Neural cell (in vitro differentiated cells): Measurements from ENCODE around the gene TUBA1B. TPM values are rescaled to one million over a fixed set of nuclear protein-coding genes. Genes with fewer than 3 reads are reported as not detected.

Experiments
- H2AFZ ChIP-seq: fragments of 200-600, 300-800 bp; sonication (generic), shearing (Covaris generic); 2 replicates; pipeline ENCODE4 v1.6.0; 2014; ENCODE audit warnings: low read depth, mild to moderate bottlenecking, antibody characterized with exemption, low read length, moderate library complexity
- H3F3A ChIP-seq: fragments of 200-600 bp; shearing (Covaris generic); 2 replicates; pipeline ENCODE4 v1.6.1; 2016; ENCODE audit warnings: mild to moderate bottlenecking, moderate library complexity, mixed read lengths, antibody characterized with exemption, low read length; ENCODE audit not compliant: insufficient read depth, poor library complexity, severe bottlenecking
- H3K27ac ChIP-seq: fragments of 200-600, 300-800 bp; sonication (generic), shearing (Covaris generic); 2 replicates; pipeline ENCODE4 v1.5.1; 2014; ENCODE audit warnings: mild to moderate bottlenecking, low read length, moderate library complexity
- H3K27me3 ChIP-seq: fragments of 300-800, 200-600 bp; sonication (generic), shearing (Covaris generic); 2 replicates; pipeline ENCODE4 v1.6.0; 2014; ENCODE audit warnings: mild to moderate bottlenecking, low read depth, low read length, moderate library complexity; ENCODE audit not compliant: insufficient read depth
- H3K36me3 ChIP-seq: fragments of 300-800, 200-600 bp; sonication (generic), shearing (Covaris generic); 2 replicates; pipeline ENCODE4 v1.5.1; 2014; ENCODE audit warnings: mild to moderate bottlenecking, antibody characterized with exemption, low read length, moderate library complexity; ENCODE audit not compliant: insufficient read depth
- H3K4me2 ChIP-seq: fragments of 300-800, 200-600 bp; sonication (generic), shearing (Covaris generic); 2 replicates; pipeline ENCODE4 v1.6.0; 2014; ENCODE audit warnings: mild to moderate bottlenecking, low read length
- H3K4me3 ChIP-seq: fragments of 300-800, 200-600 bp; sonication (generic), shearing (Covaris generic); 2 replicates; pipeline ENCODE4 v1.5.1; 2014; ENCODE audit warnings: mild to moderate bottlenecking, low read length, moderate library complexity
- H3K79me2 ChIP-seq: fragments of 200-600 bp; shearing (Covaris generic); replicated peaks from 2 replicates; pipeline ENCODE4 v1.6.0; 2014; ENCODE audit warnings: mild to moderate bottlenecking, low read length, moderate library complexity; ENCODE audit not compliant: insufficient read depth
- H3K9ac ChIP-seq: fragments of 300-800, 200-600 bp; sonication (generic), shearing (Covaris generic); 2 replicates; pipeline ENCODE4 v1.6.1; 2016; ENCODE audit warnings: mild to moderate bottlenecking, low read length, mixed read lengths
- H3K9me2 ChIP-seq: fragments of 200-600 bp; shearing (Covaris generic); 2 replicates; pipeline ENCODE4 v1.6.1; 2016; ENCODE audit warnings: mild to moderate bottlenecking, low read length, mixed read lengths; ENCODE audit not compliant: insufficient read depth
- H3K9me3 ChIP-seq: fragments of 200-600, 300-800 bp; sonication (generic), shearing (Covaris generic); 2 replicates; pipeline ENCODE4 v1.6.1; 2016; ENCODE audit warnings: mild to moderate bottlenecking, mixed run types, low read length, moderate library complexity, mixed read lengths
- H4K20me1 ChIP-seq: fragments of 200-600 bp; shearing (Covaris generic); 2 replicates; pipeline ENCODE4 v1.6.1; 2016; ENCODE audit warnings: mild to moderate bottlenecking, mixed run types; ENCODE audit not compliant: insufficient read depth
- CTCF ChIP-seq: fragments of 450-650 bp; IDR thresholded peaks from 2 replicates; pipeline ENCODE4 v1.5.1; 2014; ENCODE audit warnings: antibody characterized with exemption, mild to moderate bottlenecking, moderate library complexity; ENCODE audit not compliant: poor library complexity, severe bottlenecking
- EP300 ChIP-seq: fragments of 450-650 bp; conservative IDR thresholded peaks from 2 replicates; pipeline ENCODE4 v1.6.1; 2014; ENCODE audit warnings: antibody characterized with exemption, mild to moderate bottlenecking, moderate library complexity; ENCODE audit not compliant: poor library complexity, severe bottlenecking
- EZH2 ChIP-seq: fragments of 200-600, 300-800 bp; shearing (Covaris generic), sonication (generic); IDR thresholded peaks from 2 replicates; pipeline ENCODE4 v1.6.1; 2014; ENCODE audit warnings: antibody characterized with exemption, low read length, borderline replicate concordance, mild to moderate bottlenecking; ENCODE audit not compliant: insufficient read depth, poor library complexity, severe bottlenecking
- MXI1 ChIP-seq: fragments of 450-650 bp; conservative IDR thresholded peaks from 2 replicates; pipeline ENCODE4 v1.6.1; 2014; ENCODE audit warnings: antibody characterized with exemption, mild to moderate bottlenecking; ENCODE audit not compliant: poor library complexity, severe bottlenecking
- POLR2AphosphoS5 ChIP-seq: IDR thresholded peaks from 2 replicates; pipeline ENCODE4 v1.6.1; 2012
- RAD21 ChIP-seq: fragments of 450-650 bp; conservative IDR thresholded peaks from 2 replicates; pipeline ENCODE4 v1.6.1; 2014; ENCODE audit warnings: antibody characterized with exemption, mild to moderate bottlenecking, moderate library complexity
- REST ChIP-seq: IDR thresholded peaks from 2 replicates; pipeline ENCODE4 v1.6.1; 2012; ENCODE audit warnings: borderline replicate concordance
- SMC3 ChIP-seq: fragments of 450-650 bp; conservative IDR thresholded peaks from 2 replicates; pipeline ENCODE4 v1.6.1; 2014; ENCODE audit warnings: antibody characterized with exemption, mild to moderate bottlenecking, moderate library complexity; ENCODE audit not compliant: poor library complexity
- TAF1 ChIP-seq: IDR thresholded peaks from 2 replicates; pipeline ENCODE4 v1.6.1; 2012; ENCODE audit warnings: low read depth
- polyA plus RNA-seq: library from polyadenylated mRNA; depleted of rRNA; stranded (reverse); fragments of >200 nt; gene quantifications from 2 replicates; pipeline ENCODE4 v1.2.3, GENCODE V29; 2014

Gene TUBA1B
- polyA plus RNA-seq, 1 donor from 2014 or later, result 573 TPM

- Histone ChIP-seq H2AFZ (no peak overlapping the region), H3K9ac (no peak overlapping the region), H3K27ac (no peak overlapping the region), H3K9me2 (no peaks in the 10 kb centered on the region), H3K27me3 (peaks cover 28% of the 10 kb centered on the region), H3F3A (no peaks in the 10 kb centered on the region), H4K20me1 (no peaks in the 10 kb centered on the region), H3K9me3 (no peaks in the 10 kb centered on the region), H3K4me3 (no peak overlapping the region), H3K4me2 (no peak overlapping the region), H3K79me2 (no peaks in the 10 kb centered on the region), H3K36me3 (peaks cover 16% of the 10 kb centered on the region)
- TF ChIP-seq SMC3, result no peak
- no peak for TF ChIP-seq POLR2AphosphoS5
- TF ChIP-seq RAD21, result no peak
- no peak for TF ChIP-seq EP300
- no peak for TF ChIP-seq MXI1
- no peak for TF ChIP-seq TAF1
- no peak for TF ChIP-seq EZH2
- no peak for TF ChIP-seq REST
- TF ChIP-seq CTCF, result no peak
Observed at GRCh38 chr12:49097381-49097780, 33.8 kb downstream of the TUBA1B start.

DNA sequence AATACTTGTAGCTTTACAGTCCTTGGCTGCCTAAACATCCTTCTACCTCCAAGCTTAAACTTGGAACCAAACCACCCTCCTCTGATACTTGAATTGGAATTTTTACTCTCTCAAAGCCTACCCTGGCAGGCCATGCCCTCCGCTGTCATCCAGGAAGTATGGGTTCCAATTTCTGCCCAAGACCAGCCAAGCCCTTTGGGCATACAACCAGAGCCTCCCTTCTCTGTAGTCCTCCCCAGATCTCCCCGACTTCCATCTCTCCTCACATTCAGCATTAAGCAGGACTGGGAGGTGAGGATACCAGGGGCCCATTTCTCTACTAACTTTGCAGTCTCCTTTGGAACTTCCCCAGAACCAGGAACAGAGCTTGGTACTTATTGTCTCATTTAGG is 36.2 kb downstream of the TUBA1B start:
- H3K27ac ChIP-seq, result no peak overlapping the region
- no peaks in the 10 kb centered on the region for H3K9me2 ChIP-seq
- TF ChIP-seq CTCF (no peak), SMC3 (no peak), POLR2AphosphoS5 (no peak), REST (no peak), RAD21 (no peak), TAF1 (no peak), EP300 (no peak), MXI1 (no peak), EZH2 (no peak)
- H3K27me3 ChIP-seq, result peaks cover 52% of the 10 kb centered on the region
- no peaks in the 10 kb centered on the region for H3F3A ChIP-seq
- no peaks in the 10 kb centered on the region for H4K20me1 ChIP-seq
- peaks cover 7% of the 10 kb centered on the region for H3K36me3 ChIP-seq
- no peak overlapping the region for H2AFZ ChIP-seq
- no peaks in the 10 kb centered on the region for H3K9me3 ChIP-seq
- no peak overlapping the region for H3K4me3 ChIP-seq
- H3K4me2 ChIP-seq, result no peak overlapping the region
- no peaks in the 10 kb centered on the region for H3K79me2 ChIP-seq
- H3K9ac ChIP-seq, result no peak overlapping the region
